Loucy (cell line): Measurements from ENCODE around the gene TK1.

ENCODE experiments used
- EZH2phosphoT487 ChIP-seq: fragments of 200-600 bp; IDR thresholded peaks from 2 replicates; pipeline ENCODE4 v1.6.1; 2018; ENCODE audit warnings: antibody characterized with exemption, mild to moderate bottlenecking, moderate library complexity, borderline replicate concordance
- TF ChIP-seq, protein P1 (sequence below): fragments of 200-600 bp; sonication (generic); conservative IDR thresholded peaks from 2 replicates; pipeline ENCODE4 v1.5.1; 2014; ENCODE audit warnings: mild to moderate bottlenecking, antibody characterized with exemption, low read length

DNA sequence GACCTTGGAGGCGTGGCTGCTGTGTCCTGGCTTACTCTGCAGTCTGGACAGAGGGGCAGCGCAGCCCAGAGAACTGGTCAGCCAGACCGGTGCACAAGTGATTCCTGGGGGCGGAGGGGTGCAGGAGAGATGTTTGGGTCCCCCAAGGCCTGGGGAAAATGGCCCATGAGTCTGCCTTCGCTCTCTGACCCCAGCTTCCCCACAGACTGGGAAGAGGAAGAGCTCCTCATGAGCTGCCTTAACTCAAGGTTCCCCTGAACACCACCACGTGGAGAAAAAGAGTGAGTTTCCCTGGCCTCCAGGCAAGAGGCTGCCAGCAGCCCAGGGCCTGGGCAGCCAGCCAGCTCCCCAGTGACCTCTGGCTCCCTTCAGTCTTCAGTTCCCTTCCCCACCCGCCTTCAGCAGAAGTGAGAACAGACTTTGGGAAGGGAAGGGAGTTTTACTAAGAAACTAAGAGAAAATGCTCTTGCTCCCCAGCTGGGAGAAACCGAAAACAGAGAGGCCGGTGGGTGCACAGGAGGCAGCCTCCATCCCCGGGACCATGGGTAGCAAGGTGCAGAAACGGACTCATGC lies 42.6 kb downstream of the TK1 start:
- TF ChIP-seq, protein P1, sequence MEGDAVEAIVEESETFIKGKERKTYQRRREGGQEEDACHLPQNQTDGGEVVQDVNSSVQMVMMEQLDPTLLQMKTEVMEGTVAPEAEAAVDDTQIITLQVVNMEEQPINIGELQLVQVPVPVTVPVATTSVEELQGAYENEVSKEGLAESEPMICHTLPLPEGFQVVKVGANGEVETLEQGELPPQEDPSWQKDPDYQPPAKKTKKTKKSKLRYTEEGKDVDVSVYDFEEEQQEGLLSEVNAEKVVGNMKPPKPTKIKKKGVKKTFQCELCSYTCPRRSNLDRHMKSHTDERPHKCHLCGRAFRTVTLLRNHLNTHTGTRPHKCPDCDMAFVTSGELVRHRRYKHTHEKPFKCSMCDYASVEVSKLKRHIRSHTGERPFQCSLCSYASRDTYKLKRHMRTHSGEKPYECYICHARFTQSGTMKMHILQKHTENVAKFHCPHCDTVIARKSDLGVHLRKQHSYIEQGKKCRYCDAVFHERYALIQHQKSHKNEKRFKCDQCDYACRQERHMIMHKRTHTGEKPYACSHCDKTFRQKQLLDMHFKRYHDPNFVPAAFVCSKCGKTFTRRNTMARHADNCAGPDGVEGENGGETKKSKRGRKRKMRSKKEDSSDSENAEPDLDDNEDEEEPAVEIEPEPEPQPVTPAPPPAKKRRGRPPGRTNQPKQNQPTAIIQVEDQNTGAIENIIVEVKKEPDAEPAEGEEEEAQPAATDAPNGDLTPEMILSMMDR, result no peak
- TF ChIP-seq EZH2phosphoT487, result no peak
